A673 (cell line): ENCODE results near the gene PKLR.

Source experiments
- EZH2 ChIP-seq: fragments of 200-600 bp; sonication (generic); IDR thresholded peaks from 2 replicates; pipeline ENCODE4 v1.6.1; 2017; ENCODE audit warnings: borderline replicate concordance, low read depth, mild to moderate bottlenecking, mixed read lengths, antibody characterized with exemption, low read length; ENCODE audit not compliant: poor library complexity, severe bottlenecking
- TF ChIP-seq, protein P1 (sequence below): fragments of 300-800, 200-600 bp; sonication (generic); conservative IDR thresholded peaks from 2 replicates; pipeline ENCODE4 v1.5.1; 2017; ENCODE audit warnings: low read depth, mild to moderate bottlenecking, antibody characterized with exemption, low read length, moderate library complexity, mixed read lengths

DNA sequence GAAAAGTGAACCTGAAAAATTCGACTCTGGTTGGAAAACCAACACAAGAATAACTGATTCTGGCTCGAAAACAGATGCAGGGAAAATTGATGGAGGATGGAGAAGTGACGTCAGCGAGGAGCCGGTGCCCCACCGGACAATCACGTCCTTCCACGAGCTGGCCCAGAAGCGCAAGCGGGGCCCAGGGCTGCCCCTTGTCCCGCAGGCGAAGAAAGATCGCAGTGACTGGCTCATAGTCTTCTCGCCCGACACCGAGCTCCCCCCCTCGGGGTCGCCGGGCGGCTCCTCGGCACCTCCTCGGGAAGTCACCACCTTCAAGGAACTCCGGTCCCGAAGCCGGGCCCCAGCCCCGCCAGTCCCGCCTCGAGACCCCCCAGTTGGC, 21.3 kb upstream of the PKLR start:
- TF ChIP-seq, protein P1, sequence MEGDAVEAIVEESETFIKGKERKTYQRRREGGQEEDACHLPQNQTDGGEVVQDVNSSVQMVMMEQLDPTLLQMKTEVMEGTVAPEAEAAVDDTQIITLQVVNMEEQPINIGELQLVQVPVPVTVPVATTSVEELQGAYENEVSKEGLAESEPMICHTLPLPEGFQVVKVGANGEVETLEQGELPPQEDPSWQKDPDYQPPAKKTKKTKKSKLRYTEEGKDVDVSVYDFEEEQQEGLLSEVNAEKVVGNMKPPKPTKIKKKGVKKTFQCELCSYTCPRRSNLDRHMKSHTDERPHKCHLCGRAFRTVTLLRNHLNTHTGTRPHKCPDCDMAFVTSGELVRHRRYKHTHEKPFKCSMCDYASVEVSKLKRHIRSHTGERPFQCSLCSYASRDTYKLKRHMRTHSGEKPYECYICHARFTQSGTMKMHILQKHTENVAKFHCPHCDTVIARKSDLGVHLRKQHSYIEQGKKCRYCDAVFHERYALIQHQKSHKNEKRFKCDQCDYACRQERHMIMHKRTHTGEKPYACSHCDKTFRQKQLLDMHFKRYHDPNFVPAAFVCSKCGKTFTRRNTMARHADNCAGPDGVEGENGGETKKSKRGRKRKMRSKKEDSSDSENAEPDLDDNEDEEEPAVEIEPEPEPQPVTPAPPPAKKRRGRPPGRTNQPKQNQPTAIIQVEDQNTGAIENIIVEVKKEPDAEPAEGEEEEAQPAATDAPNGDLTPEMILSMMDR: no peak
- TF ChIP-seq EZH2: no peak
